Activated CD4-positive, alpha-beta T cell treated with anti-CD3 and anti-CD28 coated beads, Interleukin-2, Interleukin-6, amounts not matched to agents 100 ng/mL and 50 ng/mL, durations not matched to agents 16 hours and 8 hours (primary cell): ENCODE measurements around the gene PRKAA1.
"Not testable (repeated sequence)": the region's sequence is repeated elsewhere in the genome, so short reads cannot be mapped to it uniquely, and the experiment has no call there.

Source experiments
- DNase-seq: peaks from one replicate; pipeline ENCODE4 v3.0.0-alpha.2; 2020

The PRKAA1 gene

GRCh38 chr5:40720069-40720468 is 78.1 kb downstream of the PRKAA1 start:
- DNase-seq: no peak

DNA sequence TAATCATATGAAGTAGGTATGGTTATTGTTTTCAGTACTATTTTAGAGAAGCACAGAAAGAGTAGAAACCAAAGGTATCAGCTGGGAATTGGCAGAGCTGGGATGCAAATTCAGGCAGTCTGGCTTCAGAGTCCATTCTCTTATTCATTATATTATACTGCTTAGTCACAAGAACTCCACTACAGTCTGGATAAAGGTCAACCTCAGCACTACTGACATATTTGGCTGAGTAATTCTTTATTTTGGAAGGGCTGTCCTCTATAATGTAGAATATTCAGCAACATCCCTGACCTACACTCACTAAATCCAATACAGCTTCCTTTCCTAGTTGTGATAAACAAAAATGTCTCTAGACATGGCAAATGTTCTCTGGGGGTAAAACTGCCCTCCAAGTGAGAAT is 80.9 kb downstream of the PRKAA1 start:
- DNase-seq: no peak

- DNase-seq: no peak
These were observed 81.6 kb downstream of the PRKAA1 start for GRCh38 chr5:40716590-40716989.

- peak; percentile 17 for DNase-seq
These were observed 82.2 kb downstream of the PRKAA1 start for GRCh38 chr5:40716000-40716399.

- DNase-seq: no peak
These were observed 84.2 kb downstream of the PRKAA1 start for GRCh38 chr5:40714001-40714400.

DNA sequence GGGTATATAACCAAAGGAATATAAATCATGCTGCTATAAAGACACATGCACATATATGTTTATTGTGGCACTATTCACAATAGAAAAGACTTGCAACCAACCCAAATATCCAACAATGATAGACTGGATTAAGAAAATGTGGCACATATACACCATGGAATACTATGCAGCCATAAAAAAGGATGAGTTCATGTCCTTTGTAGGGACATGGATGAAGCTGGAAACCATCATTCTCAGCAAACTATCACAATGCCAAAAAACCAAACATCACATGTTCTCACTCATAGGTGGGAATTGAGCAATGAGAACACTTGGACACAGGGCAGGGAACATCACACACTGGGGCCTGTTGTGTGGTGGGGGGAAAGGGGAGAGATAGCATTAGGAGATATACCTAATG is 87.6 kb downstream of the PRKAA1 start:
- not testable (repeated sequence) for DNase-seq
